Natural killer cell (primary cell): ENCODE measurements around the gene IRF7. TPM values are rescaled to one million over a fixed set of nuclear protein-coding genes. Genes with fewer than 3 reads are reported as not detected.
A peak's percentile ranks its signal among the peaks of the same experiment; 100 is the strongest.

Experiments
- ATAC-seq, 3 donors: fragments of 150-1000 bp in 2 of 3; fragments of 200-7000 bp in 1 of 3; cut with Tn5 transposase; 1 replicate in 1 of 3; 2 replicates in 2 of 3; pipeline ENCODE4 v1.10.0; 2021; ENCODE audit warnings: mild to moderate bottlenecking in 2 of 3, moderate library complexity in 2 of 3
- DNase-seq, 2 donors: peaks; one replicate each; pipeline versions ENCODE4 v3.0.0 to v3.0.0-alpha.2; 2013 to 2021; ENCODE audit warnings: mixed read lengths in 1 of 2
- H3K27ac ChIP-seq: one replicate; pipeline ENCODE4 v1.5.1; 2013; ENCODE audit warnings: mild to moderate bottlenecking, low read length
- H3K27me3 ChIP-seq: one replicate; pipeline ENCODE4 v1.6.1; 2013; ENCODE audit warnings: low read length; ENCODE audit not compliant: control insufficient read depth, insufficient read depth
- H3K36me3 ChIP-seq: one replicate; pipeline ENCODE4 v1.6.1; 2013; ENCODE audit warnings: low read length; ENCODE audit not compliant: control insufficient read depth, insufficient read depth
- H3K4me1 ChIP-seq: one replicate; pipeline ENCODE4 v1.6.1; 2013; ENCODE audit warnings: low read length; ENCODE audit not compliant: control insufficient read depth, insufficient read depth
- H3K4me3 ChIP-seq: one replicate; pipeline ENCODE4 v1.5.1; 2013; ENCODE audit warnings: low read length
- H3K9me3 ChIP-seq: one replicate; pipeline ENCODE4 v1.6.1; 2013; ENCODE audit warnings: low read length; ENCODE audit not compliant: control insufficient read depth, insufficient read depth
- H3K27ac Mint-ChIP-seq, 2 donors: one replicate each; pipeline ENCODE4 v1.8.0; 2022; ENCODE audit warnings: mild to moderate bottlenecking in 2 of 2, mixed read lengths in 2 of 2, moderate library complexity in 1 of 2
- H3K27me3 Mint-ChIP-seq, 2 donors: one replicate each; pipeline ENCODE4 v1.8.0; 2022; ENCODE audit warnings: low read depth in 2 of 2, mixed read lengths in 2 of 2
- H3K36me3 Mint-ChIP-seq: one replicate; pipeline ENCODE4 v1.8.0; 2022; ENCODE audit warnings: mixed read lengths
- H3K4me1 Mint-ChIP-seq, 2 donors: one replicate each; pipeline ENCODE4 v1.8.0; 2022; ENCODE audit warnings: mixed read lengths in 2 of 2
- H3K4me3 Mint-ChIP-seq: one replicate; pipeline ENCODE4 v1.8.0; 2022; ENCODE audit warnings: mild to moderate bottlenecking, moderate library complexity, mixed read lengths
- H3K9me3 Mint-ChIP-seq, 2 donors: one replicate each; pipeline ENCODE4 v1.8.0; 2022; ENCODE audit warnings: mixed read lengths in 2 of 2
- CTCF ChIP-seq: fragments of 200-600 bp; IDR thresholded peaks from one replicate; pipeline ENCODE4 v1.8.0; 2022; ENCODE audit warnings: antibody characterized with exemption
- WGBS: methylation state at CpG from one replicate; pipeline ENCODE4 v1.1.7; 2013; ENCODE audit warnings: missing lambda C conversion rate; ENCODE audit not compliant: insufficient coverage; 5-methylcytosine and 5-hydroxymethylcytosine counted together
- intact Hi-C: fragments of 100-400 bp; cut with micrococcal nuclease; formaldehyde crosslinking; loops from one replicate; pipeline ENCODE4 v1.14.2; 2022
- total RNA-seq, 4 donors: library from RNA; stranded (reverse); fragments of 120-200 nt in 1 of 4; gene quantifications; one replicate each; pipeline versions ENCODE4 v1.2.3 to v1.2.4, GENCODE V29; 2013 to 2022

Gene IRF7
- total RNA-seq, 3 donors from 2014 or later (not counting 1 experiment from before 2014, with no cell fraction given), result 63.3 to 97.3 (median 77.3) TPM

- H3K27me3 Mint-ChIP-seq, result no peaks in the 10 kb centered on the region
- Histone ChIP-seq H3K4me1 (no peaks in the 10 kb centered on the region), H3K4me3 (no peak overlapping the region), H3K9me3 (no peaks in the 10 kb centered on the region), H3K27ac (no peak overlapping the region), H3K27me3 (no peaks in the 10 kb centered on the region), H3K36me3 (peaks cover 75% of the 10 kb centered on the region)
- intact Hi-C loops, result no loop called here
- no peak overlapping the region for H3K4me3 Mint-ChIP-seq
- ATAC-seq, result no peak
- H3K36me3 Mint-ChIP-seq, result no peaks in the 10 kb centered on the region
- no peak overlapping the region for H3K27ac Mint-ChIP-seq
- TF ChIP-seq CTCF, result no peak
- no peak for DNase-seq
- no peaks in the 10 kb centered on the region for H3K4me1 Mint-ChIP-seq
- H3K9me3 Mint-ChIP-seq, result no peaks in the 10 kb centered on the region
- WGBS, result 95% methylated on average over 13 of the region's 13 CpGs
Measured at GRCh38 chr11:603154-603553, 12.6 kb downstream of the IRF7 start.

- H3K36me3 Mint-ChIP-seq, result no peaks in the 10 kb centered on the region
- TF ChIP-seq CTCF, result no peak
- intact Hi-C loops, result no loop called here
Measured at GRCh38 chr11:601573-602245, 14.0 kb downstream of the IRF7 start.

GRCh38 chr11:598005-598680 lies 17.6 kb downstream of the IRF7 start:
- Histone ChIP-seq H3K4me3 (no peak overlapping the region), H3K9me3 (no peaks in the 10 kb centered on the region), H3K27ac (no peak overlapping the region), H3K4me1 (peaks cover 13% of the 10 kb centered on the region), H3K36me3 (peaks cover 73% of the 10 kb centered on the region), H3K27me3 (no peaks in the 10 kb centered on the region)
- Mint-ChIP-seq H3K36me3 (no peaks in the 10 kb centered on the region), H3K27me3 (no peaks in the 10 kb centered on the region), H3K4me3 (no peak overlapping the region), H3K9me3 (no peaks in the 10 kb centered on the region), H3K4me1 (peaks cover 10 to 11% of the 10 kb centered on the region in 2 donors), H3K27ac (no peak overlapping the region)
- intact Hi-C loops, result no loop called here
- WGBS, result 92% methylated on average over 30 of the region's 30 CpGs
- ATAC-seq (no peak), DNase-seq (no peak)
- TF ChIP-seq CTCF, result no peak

More at GRCh38 chr11:601573-602245, 14.0 kb downstream of the IRF7 start:
- Mint-ChIP-seq H3K4me3 (no peak overlapping the region), H3K27me3 (no peaks in the 10 kb centered on the region), H3K9me3 (no peaks in the 10 kb centered on the region), H3K27ac (peak overlapping the region in 1 of 2 donors; percentile 54), H3K4me1 (peaks cover 0 to 6% of the 10 kb centered on the region in 2 donors)
- no peaks in the 10 kb centered on the region for H3K9me3 ChIP-seq
- peaks cover 76% of the 10 kb centered on the region for H3K36me3 ChIP-seq
- ATAC-seq (no peak), DNase-seq (no peak)
- H3K4me3 ChIP-seq, result no peak overlapping the region
- H3K4me1 ChIP-seq, result peaks cover 5% of the 10 kb centered on the region
- 96% methylated on average over 22 of the region's 23 CpGs for WGBS
- no peaks in the 10 kb centered on the region for H3K27me3 ChIP-seq
- no peak overlapping the region for H3K27ac ChIP-seq
